ENCODE results near the gene GPC6.

GPC6 gene

GRCh38 chr13:93227280-93227877, 772 bp downstream of the GPC6 start:
- Mint-ChIP-seq H3K27me3 (ENCODE audit: low read depth) (no peaks in the 10 kb centered on the region), H3K4me1 (peaks cover 54% of the 10 kb centered on the region), H3K36me3 (ENCODE audit: low read depth) (peaks cover 4% of the 10 kb centered on the region), H3K27ac (peak overlapping the region; percentile 95 to 98 (median 96)), H3K4me3 (peak overlapping the region; percentile 95 to 98 (median 96)), H3K9me3 (peaks cover 2% of the 10 kb centered on the region)
- no peak for TF ChIP-seq CTCF (IDR thresholded peaks at IDR 0.05; ENCODE audit: unreplicated experiment in 3 of 3)

GRCh38 chr13:93227878-93228642, 1.5 kb downstream of the GPC6 start:
- peaks cover 54% of the 10 kb centered on the region for H3K4me1 Mint-ChIP-seq
- peak; percentile 69 to 81 (median 69) for TF ChIP-seq CTCF (IDR thresholded peaks at IDR 0.05; ENCODE audit: unreplicated experiment in 3 of 3)
- peaks cover 2% of the 10 kb centered on the region for H3K9me3 Mint-ChIP-seq

GRCh38 chr13:93228643-93228937, 2.0 kb downstream of the GPC6 start:
- Mint-ChIP-seq H3K27ac (peak overlapping the region; percentile 97 to 98 (median 97)), H3K4me3 (peak overlapping the region; percentile 95 to 98 (median 96)), H3K4me1 (peaks cover 54% of the 10 kb centered on the region), H3K36me3 (ENCODE audit: low read depth) (peaks cover 8% of the 10 kb centered on the region), H3K27me3 (ENCODE audit: low read depth) (no peaks in the 10 kb centered on the region), H3K9me3 (peaks cover 2% of the 10 kb centered on the region)
- no peak for TF ChIP-seq CTCF (IDR thresholded peaks at IDR 0.05; ENCODE audit: unreplicated experiment in 3 of 3)

More at GRCh38 chr13:93227878-93228642, 1.5 kb downstream of the GPC6 start:
- Mint-ChIP-seq H3K27ac (peak overlapping the region; percentile 97 to 98 (median 97)), H3K4me3 (peak overlapping the region; percentile 95 to 98 (median 96)), H3K36me3 (ENCODE audit: low read depth) (peaks cover 4% of the 10 kb centered on the region), H3K27me3 (ENCODE audit: low read depth) (no peaks in the 10 kb centered on the region)

- H3K9me3 Mint-ChIP-seq: peaks cover 7% of the 10 kb centered on the region
Observed at GRCh38 chr13:93230261-93230855, 3.8 kb downstream of the GPC6 start.

GRCh38 chr13:93231867-93232266, 5.3 kb downstream of the GPC6 start:
- Mint-ChIP-seq H3K9me3 (peaks cover 10% of the 10 kb centered on the region), H3K4me1 (peaks cover 35% of the 10 kb centered on the region), H3K27me3 (ENCODE audit: low read depth) (no peaks in the 10 kb centered on the region), H3K4me3 (peak overlapping the region; percentile 36 to 61 (median 41)), H3K36me3 (ENCODE audit: low read depth) (peaks cover 30% of the 10 kb centered on the region), H3K27ac (peak overlapping the region; percentile 45 to 87 (median 70))
- TF ChIP-seq CTCF (IDR thresholded peaks at IDR 0.05; ENCODE audit: unreplicated experiment in 3 of 3): no peak

More at GRCh38 chr13:93230261-93230855, 3.8 kb downstream of the GPC6 start:
- Mint-ChIP-seq H3K4me3 (peak overlapping the region; percentile 95 to 98 (median 96)), H3K27me3 (ENCODE audit: low read depth) (no peaks in the 10 kb centered on the region), H3K4me1 (peaks cover 47% of the 10 kb centered on the region), H3K36me3 (ENCODE audit: low read depth) (peaks cover 15% of the 10 kb centered on the region), H3K27ac (peak overlapping the region; percentile 97 to 98 (median 97))
- TF ChIP-seq CTCF (IDR thresholded peaks at IDR 0.05; ENCODE audit: unreplicated experiment in 3 of 3): no peak
